Osteoblast (primary cell): ENCODE measurements around the gene PCDHAC2. TPM values are rescaled to one million over a fixed set of nuclear protein-coding genes. Genes with fewer than 3 reads are reported as not detected.

Experiments
- DNase-seq: peaks from one replicate; pipeline ENCODE4 v3.0.0; 2011; ENCODE audit warnings: low spot score, mixed read lengths; ENCODE audit not compliant: insufficient read length; ENCODE audit errors: missing footprints
- H2AFZ ChIP-seq: 2 replicates; pipeline ENCODE4 v1.6.0; 2011; ENCODE audit warnings: mild to moderate bottlenecking, low read length
- H3K27ac ChIP-seq: 2 replicates; pipeline ENCODE4 v1.5.1; 2011; ENCODE audit warnings: mild to moderate bottlenecking, low read depth, low read length, moderate library complexity
- H3K27me3 ChIP-seq: 2 replicates; pipeline ENCODE4 v1.6.0; 2012; ENCODE audit warnings: mild to moderate bottlenecking, control low read depth, inconsistent platforms, low read length, moderate library complexity; ENCODE audit not compliant: insufficient read depth
- H3K36me3 ChIP-seq: 2 replicates; pipeline ENCODE4 v1.5.1; 2011; ENCODE audit warnings: mild to moderate bottlenecking, low read length, control low read depth, moderate library complexity; ENCODE audit not compliant: insufficient read depth
- H3K4me1 ChIP-seq: 2 replicates; pipeline ENCODE4 v1.5.1; 2011; ENCODE audit warnings: mild to moderate bottlenecking, low read length, control low read depth, moderate library complexity; ENCODE audit not compliant: insufficient read depth
- H3K4me2 ChIP-seq: 2 replicates; pipeline ENCODE4 v1.6.0; 2011; ENCODE audit warnings: mild to moderate bottlenecking, low read length; ENCODE audit not compliant: insufficient read depth
- H3K4me3 ChIP-seq: fragments of 200-600 bp; sonication (generic); 3 replicates; pipeline ENCODE4 v1.5.1; 2012; ENCODE audit warnings: mild to moderate bottlenecking, low read length, inconsistent platforms; ENCODE audit not compliant: insufficient read depth
- H3K79me2 ChIP-seq: 2 replicates; pipeline ENCODE4 v1.6.0; 2012; ENCODE audit warnings: mild to moderate bottlenecking, low read length, control low read depth, inconsistent platforms; ENCODE audit not compliant: insufficient read depth
- H3K9me3 ChIP-seq: 2 replicates; pipeline ENCODE4 v1.5.1; 2011; ENCODE audit warnings: low read depth, low read length, control low read depth
- H4K20me1 ChIP-seq: 2 replicates; pipeline ENCODE4 v1.6.0; 2012; ENCODE audit warnings: mild to moderate bottlenecking, low read length, control low read depth; ENCODE audit not compliant: insufficient read depth
- total RNA-seq: library from RNA; depleted of rRNA; stranded (reverse); fragments of >200 nt; gene quantifications from 2 replicates; pipeline ENCODE4 v1.2.3, GENCODE V29; 2012
- TF ChIP-seq, protein P1 (sequence below): IDR thresholded peaks from 2 replicates; pipeline ENCODE4 v1.5.1; 2011; ENCODE audit warnings: mild to moderate bottlenecking, low read depth, low read length, moderate library complexity; ENCODE audit errors: extremely low read depth

The PCDHAC2 gene
- total RNA-seq, 1 donor: 0.36 TPM

DNA sequence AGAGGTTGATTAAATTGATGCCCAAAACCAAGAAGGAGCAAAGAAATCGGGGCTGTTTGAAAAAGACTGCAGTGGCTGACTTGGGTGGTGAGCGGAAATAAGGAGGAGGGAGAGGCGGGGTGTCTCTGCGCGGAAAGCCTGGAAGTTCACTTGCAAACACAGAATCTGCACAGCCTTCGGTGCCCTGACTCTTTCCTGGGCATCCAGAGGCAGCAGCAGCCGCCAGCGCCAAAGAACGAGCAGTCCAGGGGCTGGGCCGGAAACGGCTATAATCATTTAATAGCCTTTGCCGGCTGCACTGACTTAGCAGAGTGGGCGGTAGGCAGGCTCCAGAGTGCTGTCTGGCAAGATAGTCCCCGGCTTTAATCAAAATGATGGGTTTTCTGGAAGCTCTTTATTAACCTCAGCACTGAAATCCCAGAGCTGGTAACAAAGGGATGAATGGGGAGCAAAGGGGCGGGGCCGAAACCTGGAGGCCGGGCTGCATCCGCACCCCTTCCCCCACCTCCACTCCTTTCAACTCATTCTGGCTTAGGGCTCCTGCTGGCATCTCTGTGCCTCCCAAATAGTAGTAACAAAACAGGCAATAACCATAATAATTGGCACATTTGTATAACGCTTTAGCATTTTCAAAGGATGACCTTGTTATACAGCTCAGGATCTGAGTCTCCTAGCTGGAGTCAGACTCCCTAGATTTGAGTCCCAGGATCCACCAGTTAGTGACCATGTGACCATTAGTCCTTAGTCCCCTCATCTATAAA is 35.7 kb downstream of the PCDHAC2 start:
- Histone ChIP-seq H3K9me3 (no peaks in the 10 kb centered on the region), H3K36me3 (no peaks in the 10 kb centered on the region), H4K20me1 (no peaks in the 10 kb centered on the region), H3K27me3 (no peaks in the 10 kb centered on the region), H3K4me1 (no peaks in the 10 kb centered on the region), H3K79me2 (no peaks in the 10 kb centered on the region), H2AFZ (peak overlapping the region; percentile 29), H3K4me3 (no peak overlapping the region), H3K4me2 (no peak overlapping the region), H3K27ac (no peak overlapping the region)
- TF ChIP-seq, protein P1, sequence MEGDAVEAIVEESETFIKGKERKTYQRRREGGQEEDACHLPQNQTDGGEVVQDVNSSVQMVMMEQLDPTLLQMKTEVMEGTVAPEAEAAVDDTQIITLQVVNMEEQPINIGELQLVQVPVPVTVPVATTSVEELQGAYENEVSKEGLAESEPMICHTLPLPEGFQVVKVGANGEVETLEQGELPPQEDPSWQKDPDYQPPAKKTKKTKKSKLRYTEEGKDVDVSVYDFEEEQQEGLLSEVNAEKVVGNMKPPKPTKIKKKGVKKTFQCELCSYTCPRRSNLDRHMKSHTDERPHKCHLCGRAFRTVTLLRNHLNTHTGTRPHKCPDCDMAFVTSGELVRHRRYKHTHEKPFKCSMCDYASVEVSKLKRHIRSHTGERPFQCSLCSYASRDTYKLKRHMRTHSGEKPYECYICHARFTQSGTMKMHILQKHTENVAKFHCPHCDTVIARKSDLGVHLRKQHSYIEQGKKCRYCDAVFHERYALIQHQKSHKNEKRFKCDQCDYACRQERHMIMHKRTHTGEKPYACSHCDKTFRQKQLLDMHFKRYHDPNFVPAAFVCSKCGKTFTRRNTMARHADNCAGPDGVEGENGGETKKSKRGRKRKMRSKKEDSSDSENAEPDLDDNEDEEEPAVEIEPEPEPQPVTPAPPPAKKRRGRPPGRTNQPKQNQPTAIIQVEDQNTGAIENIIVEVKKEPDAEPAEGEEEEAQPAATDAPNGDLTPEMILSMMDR: no peak
- DNase-seq: no peak

DNA sequence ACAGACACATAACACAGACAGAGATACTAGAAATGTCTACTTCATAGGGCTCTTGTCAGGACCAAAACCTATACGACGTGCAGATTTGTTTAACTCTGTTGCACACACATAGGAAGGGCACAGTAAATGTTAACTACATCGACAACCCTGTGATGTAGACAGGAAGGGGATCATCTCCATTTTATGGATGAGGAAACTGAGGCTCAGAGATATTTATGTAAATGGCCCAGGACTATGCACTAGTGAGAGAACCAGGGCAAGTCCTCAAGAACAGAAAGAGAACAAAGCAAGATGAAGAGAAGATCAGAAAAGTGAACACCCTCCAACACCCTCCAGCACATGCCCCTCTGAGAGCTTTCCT is 36.3 kb downstream of the PCDHAC2 start:
- H3K9me3 ChIP-seq: no peaks in the 10 kb centered on the region
- H4K20me1 ChIP-seq: no peaks in the 10 kb centered on the region
- no peak for DNase-seq
- H3K27me3 ChIP-seq: no peaks in the 10 kb centered on the region
- TF ChIP-seq, protein P1: no peak
- no peak overlapping the region for H2AFZ ChIP-seq
- no peak overlapping the region for H3K4me2 ChIP-seq
- no peak overlapping the region for H3K4me3 ChIP-seq
- H3K27ac ChIP-seq: no peak overlapping the region
- H3K79me2 ChIP-seq: no peaks in the 10 kb centered on the region
- H3K36me3 ChIP-seq: no peaks in the 10 kb centered on the region
- no peaks in the 10 kb centered on the region for H3K4me1 ChIP-seq

DNA sequence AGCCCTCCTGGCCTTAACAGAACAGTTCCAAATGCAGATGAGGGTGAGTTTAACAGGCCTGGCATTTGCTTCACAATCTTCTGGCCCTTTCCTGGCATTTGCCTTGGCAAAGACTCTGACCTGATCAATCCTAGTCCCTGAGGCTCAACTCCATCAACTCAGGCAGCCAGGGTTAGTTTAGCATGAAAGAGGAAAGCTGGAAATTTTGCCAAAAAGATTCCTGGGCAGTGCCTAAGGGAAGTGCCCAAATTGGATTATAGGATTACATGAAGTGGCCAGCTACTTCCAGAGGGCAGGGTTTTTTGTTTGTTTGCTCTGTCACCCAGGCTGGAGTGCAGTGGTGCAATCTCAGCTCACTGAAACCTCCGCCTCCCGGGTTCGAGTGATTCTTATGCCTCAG is 36.8 kb downstream of the PCDHAC2 start:
- TF ChIP-seq, protein P1: no peak
- Histone ChIP-seq H4K20me1 (no peaks in the 10 kb centered on the region), H3K4me3 (no peak overlapping the region), H3K79me2 (no peaks in the 10 kb centered on the region), H3K36me3 (no peaks in the 10 kb centered on the region), H2AFZ (no peak overlapping the region), H3K4me2 (no peak overlapping the region), H3K27ac (no peak overlapping the region), H3K4me1 (no peaks in the 10 kb centered on the region), H3K27me3 (no peaks in the 10 kb centered on the region), H3K9me3 (no peaks in the 10 kb centered on the region)
- no peak for DNase-seq

DNA sequence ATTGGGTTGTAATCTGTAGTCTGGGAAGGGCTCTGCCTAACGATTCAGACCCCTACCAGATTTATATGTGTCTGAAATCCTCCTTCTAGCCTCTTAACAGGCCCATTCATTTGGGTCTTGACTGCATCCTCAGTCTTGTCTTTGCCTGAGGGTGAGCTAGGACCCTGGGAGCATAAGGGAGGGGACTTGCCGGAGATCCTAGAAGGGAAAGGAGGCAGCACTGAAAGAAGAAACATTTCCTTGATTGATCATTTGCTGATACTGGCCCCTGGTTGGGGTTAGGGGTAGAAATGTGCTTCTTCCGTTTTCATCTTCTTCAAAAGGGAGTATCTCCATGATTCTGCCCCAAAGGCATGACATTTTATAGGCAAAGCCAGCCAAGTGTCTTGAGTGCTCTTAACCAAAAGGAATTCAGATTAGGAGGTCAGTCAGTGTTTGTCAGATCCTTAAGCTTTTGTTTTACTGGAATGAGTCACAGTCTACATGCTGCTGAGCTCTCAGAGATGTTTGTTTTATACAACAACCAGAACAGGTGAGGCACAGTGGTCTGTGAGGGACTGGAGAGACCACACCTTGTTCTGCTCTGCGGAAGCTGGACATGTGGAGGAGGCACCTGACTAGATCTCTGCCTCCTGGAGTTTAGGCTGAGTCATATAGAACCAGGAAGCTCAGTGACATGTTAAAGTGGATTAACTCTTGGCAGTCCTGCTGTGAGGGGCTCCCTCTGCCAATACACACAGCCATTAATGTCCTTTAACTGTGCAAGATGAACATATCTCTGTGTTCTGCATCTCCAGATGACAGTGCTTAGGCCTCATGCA is 37.7 kb downstream of the PCDHAC2 start:
- H3K36me3 ChIP-seq: no peaks in the 10 kb centered on the region
- no peaks in the 10 kb centered on the region for H3K79me2 ChIP-seq
- TF ChIP-seq, protein P1: no peak
- H3K9me3 ChIP-seq: no peaks in the 10 kb centered on the region
- H4K20me1 ChIP-seq: no peaks in the 10 kb centered on the region
- DNase-seq: no peak
- H3K4me1 ChIP-seq: no peaks in the 10 kb centered on the region
- no peaks in the 10 kb centered on the region for H3K27me3 ChIP-seq
- H3K4me2 ChIP-seq: no peak overlapping the region
- no peak overlapping the region for H2AFZ ChIP-seq
- no peak overlapping the region for H3K4me3 ChIP-seq
- no peak overlapping the region for H3K27ac ChIP-seq
